ENCODE results near the gene KCTD15.

- TF ChIP-seq FOXM1 (IDR thresholded peaks at IDR 0.05; ENCODE audit: borderline replicate concordance, low read depth) (no peak), TAF1 (IDR thresholded peaks at IDR 0.05; ENCODE audit: low read depth) (no peak)
- TF ChIP-seq, protein P1, sequence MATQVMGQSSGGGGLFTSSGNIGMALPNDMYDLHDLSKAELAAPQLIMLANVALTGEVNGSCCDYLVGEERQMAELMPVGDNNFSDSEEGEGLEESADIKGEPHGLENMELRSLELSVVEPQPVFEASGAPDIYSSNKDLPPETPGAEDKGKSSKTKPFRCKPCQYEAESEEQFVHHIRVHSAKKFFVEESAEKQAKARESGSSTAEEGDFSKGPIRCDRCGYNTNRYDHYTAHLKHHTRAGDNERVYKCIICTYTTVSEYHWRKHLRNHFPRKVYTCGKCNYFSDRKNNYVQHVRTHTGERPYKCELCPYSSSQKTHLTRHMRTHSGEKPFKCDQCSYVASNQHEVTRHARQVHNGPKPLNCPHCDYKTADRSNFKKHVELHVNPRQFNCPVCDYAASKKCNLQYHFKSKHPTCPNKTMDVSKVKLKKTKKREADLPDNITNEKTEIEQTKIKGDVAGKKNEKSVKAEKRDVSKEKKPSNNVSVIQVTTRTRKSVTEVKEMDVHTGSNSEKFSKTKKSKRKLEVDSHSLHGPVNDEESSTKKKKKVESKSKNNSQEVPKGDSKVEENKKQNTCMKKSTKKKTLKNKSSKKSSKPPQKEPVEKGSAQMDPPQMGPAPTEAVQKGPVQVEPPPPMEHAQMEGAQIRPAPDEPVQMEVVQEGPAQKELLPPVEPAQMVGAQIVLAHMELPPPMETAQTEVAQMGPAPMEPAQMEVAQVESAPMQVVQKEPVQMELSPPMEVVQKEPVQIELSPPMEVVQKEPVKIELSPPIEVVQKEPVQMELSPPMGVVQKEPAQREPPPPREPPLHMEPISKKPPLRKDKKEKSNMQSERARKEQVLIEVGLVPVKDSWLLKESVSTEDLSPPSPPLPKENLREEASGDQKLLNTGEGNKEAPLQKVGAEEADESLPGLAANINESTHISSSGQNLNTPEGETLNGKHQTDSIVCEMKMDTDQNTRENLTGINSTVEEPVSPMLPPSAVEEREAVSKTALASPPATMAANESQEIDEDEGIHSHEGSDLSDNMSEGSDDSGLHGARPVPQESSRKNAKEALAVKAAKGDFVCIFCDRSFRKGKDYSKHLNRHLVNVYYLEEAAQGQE (IDR thresholded peaks at IDR 0.05; ENCODE audit: low read depth): no peak
Observed at GRCh38 chr19:33819880-33820781, 23.5 kb downstream of the KCTD15 start.
